Measurements from ENCODE around the gene LLCFC1. TPM values are rescaled to one million over a fixed set of nuclear protein-coding genes. Genes with fewer than 3 reads are reported as not detected.

LLCFC1 gene
- total and polyA plus RNA-seq, 12 donors, result not detected

DNA sequence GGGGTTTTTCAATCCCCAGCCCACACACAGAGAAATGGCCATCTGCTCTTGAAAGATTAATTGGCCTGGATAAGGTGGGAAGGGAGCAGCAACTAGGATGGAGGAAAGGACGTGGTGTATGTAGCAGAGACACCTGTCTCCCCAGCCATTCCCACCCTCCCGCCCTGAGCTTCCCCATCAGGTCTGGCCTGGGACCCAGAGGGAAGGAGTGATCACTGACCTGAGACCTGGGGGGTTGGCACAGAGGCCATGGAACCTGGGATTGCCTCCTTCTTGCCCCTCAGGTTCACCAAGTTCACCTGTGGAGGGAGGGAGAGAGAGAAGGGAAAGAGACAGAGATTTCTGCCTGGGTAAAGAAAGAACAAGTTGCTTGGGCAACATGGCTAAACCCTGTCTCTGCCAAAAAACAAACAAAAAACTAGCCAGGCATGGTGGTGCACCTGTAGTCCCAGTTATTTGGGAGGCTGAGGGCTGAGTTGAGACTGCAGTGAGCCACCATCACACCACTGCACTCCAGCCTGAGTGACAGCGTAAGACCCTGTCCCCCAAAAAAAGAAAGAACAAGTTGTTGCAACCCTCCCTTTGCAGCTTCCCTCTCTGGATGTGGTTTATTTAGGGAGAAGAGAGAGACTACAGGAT, 42.4 kb upstream of the LLCFC1 start:
- DNase-seq, result peak in 1 of 7 donors; percentile 2
- Histone ChIP-seq H3K36me3 (replicated peaks in 1 of 2) (no peaks in the 10 kb centered on the region), H3K27me3 (no peaks in the 10 kb centered on the region), H3K4me1 (replicated peaks in 1 of 2) (no peaks in the 10 kb centered on the region), H3K27ac (no peak overlapping the region), H3K4me3 (no peak overlapping the region), H3K9me3 (replicated peaks in 1 of 3) (no peaks in the 10 kb centered on the region)
- WGBS, 4 donors, result 75 to 83% (median 78%) methylated on average over 3 of the region's 3 CpGs
- intact Hi-C loops (cut with DNase I), result no loop called here
- TF ChIP-seq, protein P1, sequence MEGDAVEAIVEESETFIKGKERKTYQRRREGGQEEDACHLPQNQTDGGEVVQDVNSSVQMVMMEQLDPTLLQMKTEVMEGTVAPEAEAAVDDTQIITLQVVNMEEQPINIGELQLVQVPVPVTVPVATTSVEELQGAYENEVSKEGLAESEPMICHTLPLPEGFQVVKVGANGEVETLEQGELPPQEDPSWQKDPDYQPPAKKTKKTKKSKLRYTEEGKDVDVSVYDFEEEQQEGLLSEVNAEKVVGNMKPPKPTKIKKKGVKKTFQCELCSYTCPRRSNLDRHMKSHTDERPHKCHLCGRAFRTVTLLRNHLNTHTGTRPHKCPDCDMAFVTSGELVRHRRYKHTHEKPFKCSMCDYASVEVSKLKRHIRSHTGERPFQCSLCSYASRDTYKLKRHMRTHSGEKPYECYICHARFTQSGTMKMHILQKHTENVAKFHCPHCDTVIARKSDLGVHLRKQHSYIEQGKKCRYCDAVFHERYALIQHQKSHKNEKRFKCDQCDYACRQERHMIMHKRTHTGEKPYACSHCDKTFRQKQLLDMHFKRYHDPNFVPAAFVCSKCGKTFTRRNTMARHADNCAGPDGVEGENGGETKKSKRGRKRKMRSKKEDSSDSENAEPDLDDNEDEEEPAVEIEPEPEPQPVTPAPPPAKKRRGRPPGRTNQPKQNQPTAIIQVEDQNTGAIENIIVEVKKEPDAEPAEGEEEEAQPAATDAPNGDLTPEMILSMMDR (IDR thresholded peaks at IDR 0.05), result no peak
- TF ChIP-seq POLR2A (IDR thresholded peaks at IDR 0.05), result no peak

DNA sequence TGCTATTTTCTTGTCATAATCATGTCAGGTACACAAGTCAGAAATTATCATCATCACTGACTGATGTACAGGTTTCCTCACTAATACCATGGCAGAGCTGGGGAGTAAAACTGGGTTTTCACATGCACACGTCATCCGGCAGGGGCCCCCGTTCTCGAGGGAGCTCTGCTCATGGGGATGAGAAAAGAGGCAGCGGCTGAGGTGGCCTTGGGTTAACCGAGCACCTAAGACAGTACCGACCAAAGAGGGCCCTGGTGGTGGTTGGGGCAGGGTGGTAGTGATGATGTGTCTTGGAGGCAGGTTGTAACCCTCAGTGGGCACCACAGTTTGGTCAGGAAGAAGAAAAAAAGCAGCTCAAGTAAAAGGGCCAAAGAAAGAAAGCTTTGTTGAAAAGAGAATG, 41.6 kb upstream of the LLCFC1 start:
- TF ChIP-seq POLR2A (IDR thresholded peaks at IDR 0.05), result no peak
- TF ChIP-seq, protein P1 (IDR thresholded peaks at IDR 0.05), result no peak
- no peaks in the 10 kb centered on the region for H3K36me3 ChIP-seq (replicated peaks in 1 of 2)
- H3K4me3 ChIP-seq, result no peak overlapping the region
- 77 to 81% (median 80%) methylated on average over 7 of the region's 7 CpGs for WGBS, 4 donors
- peak in 2 of 7 donors; percentile 7 to 35 for DNase-seq
- H3K27ac ChIP-seq, result no peak overlapping the region
- H3K4me1 ChIP-seq (replicated peaks in 1 of 2), result no peaks in the 10 kb centered on the region
- intact Hi-C loops (cut with DNase I), result no loop called here
- H3K9me3 ChIP-seq (replicated peaks in 1 of 3), result no peaks in the 10 kb centered on the region
- H3K27me3 ChIP-seq, result no peaks in the 10 kb centered on the region

DNA sequence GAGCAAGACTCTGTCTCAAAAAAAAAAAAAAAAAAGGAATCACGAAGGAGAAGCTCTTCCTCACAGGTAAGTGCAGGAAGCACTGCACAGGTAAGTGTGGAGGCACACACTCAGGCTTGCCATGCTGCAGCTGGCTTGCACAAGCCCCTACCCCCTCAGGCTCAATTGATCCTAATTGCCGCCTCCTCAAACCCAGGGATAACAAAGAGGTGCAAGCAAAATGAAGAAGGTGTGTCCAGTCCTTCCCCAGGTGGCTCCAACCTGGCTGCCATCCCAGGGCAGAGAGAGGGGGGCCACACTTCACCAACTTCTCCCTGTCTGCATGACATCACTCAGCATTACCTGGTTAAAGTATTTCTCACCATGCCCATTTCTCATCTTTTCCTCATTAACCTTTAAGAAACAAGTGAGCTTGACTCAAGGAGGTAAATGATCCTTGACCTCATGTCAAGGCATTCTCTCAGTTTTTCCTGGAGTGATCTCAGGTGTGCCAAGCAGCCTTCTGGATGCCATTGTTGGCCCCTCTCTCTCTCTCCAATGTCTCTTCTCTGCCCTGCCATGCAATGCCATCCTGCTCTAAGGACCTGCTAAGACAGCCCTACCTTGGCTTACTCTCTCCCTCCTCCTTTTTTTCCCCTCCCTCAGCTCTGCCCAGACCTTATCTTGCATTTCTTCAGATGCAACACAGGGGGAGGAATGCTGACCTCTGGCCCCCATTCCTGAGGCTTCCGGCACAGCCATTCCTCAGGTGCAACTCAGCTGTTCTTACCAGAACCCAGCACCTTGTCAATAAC, 40.7 kb upstream of the LLCFC1 start:
- peak in 1 of 7 donors; percentile 10 for DNase-seq
- Histone ChIP-seq H3K27ac (no peak overlapping the region), H3K36me3 (replicated peaks in 1 of 2) (no peaks in the 10 kb centered on the region), H3K4me1 (replicated peaks in 1 of 2) (no peaks in the 10 kb centered on the region), H3K27me3 (no peaks in the 10 kb centered on the region), H3K9me3 (replicated peaks in 1 of 3) (no peaks in the 10 kb centered on the region), H3K4me3 (no peak overlapping the region)
- TF ChIP-seq, protein P1 (IDR thresholded peaks at IDR 0.05), result no peak
- no peak for TF ChIP-seq POLR2A (IDR thresholded peaks at IDR 0.05)
- WGBS, 4 donors, result 53 to 71% (median 64%) methylated on average over 3 of the region's 3 CpGs
- intact Hi-C loops (cut with DNase I), result no loop called here

DNA sequence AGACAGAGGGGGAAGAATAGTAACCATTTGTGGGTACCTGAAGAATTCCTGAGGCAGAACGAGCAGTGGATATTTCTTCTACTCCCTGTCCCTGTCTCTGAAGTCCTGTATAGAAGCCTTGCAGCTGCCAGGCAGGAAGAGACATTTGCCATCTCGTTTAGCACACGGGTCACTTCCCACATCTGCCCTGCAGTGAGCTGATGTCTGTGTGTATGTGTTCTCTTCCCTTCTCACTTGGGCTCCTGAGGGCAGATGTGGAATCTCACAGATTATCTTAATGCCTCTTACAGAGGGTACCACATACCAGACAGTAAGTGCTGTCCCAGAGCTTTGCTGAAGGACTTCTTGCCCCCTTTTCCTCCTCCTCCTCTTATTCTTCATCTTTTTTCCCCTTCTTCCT, 39.6 kb upstream of the LLCFC1 start:
- TF ChIP-seq, protein P1 (IDR thresholded peaks at IDR 0.05), result no peak
- TF ChIP-seq POLR2A (IDR thresholded peaks at IDR 0.05), result no peak
- Histone ChIP-seq H3K4me1 (replicated peaks in 1 of 2) (no peaks in the 10 kb centered on the region), H3K4me3 (no peak overlapping the region), H3K27me3 (no peaks in the 10 kb centered on the region), H3K27ac (no peak overlapping the region), H3K36me3 (replicated peaks in 1 of 2) (no peaks in the 10 kb centered on the region), H3K9me3 (replicated peaks in 1 of 3) (no peaks in the 10 kb centered on the region)
- no peak for DNase-seq
- 20 to 37% (median 28%) methylated on average over 3 of the region's 3 CpGs for WGBS, 4 donors
- intact Hi-C loops (cut with DNase I), result no loop called here

Measured in adrenal gland (tissue), 12 donors.